ENCODE measurements around the gene LRCH4.

The LRCH4 gene

GRCh38 chr7:100546926-100547800, 38.8 kb downstream of the LRCH4 start:
- Histone ChIP-seq H3K79me2 (ENCODE audit: low read length) (peaks cover 46% of the 10 kb centered on the region), H3K4me3 (ENCODE audit: low read length) (peak overlapping the region; percentile 67; the same call in 1 of the 2 replicates), H3K27ac (ENCODE audit: low read length) (peak overlapping the region; percentile 99), H2AFZ (ENCODE audit: low read depth, low read length) (no peak overlapping the region), H3K9me3 (ENCODE audit: insufficient read depth, low read length) (no peaks in the 10 kb centered on the region), H3K4me1 (ENCODE audit: low read length) (peaks cover 81% of the 10 kb centered on the region), H3K36me3 (replicated peaks; ENCODE audit: low read depth, low read length) (peaks cover 10% of the 10 kb centered on the region), H3K4me2 (ENCODE audit: low read length) (peak overlapping the region; percentile 92), H3K9ac (ENCODE audit: low read length) (peak overlapping the region; percentile 82; the same call in 1 of the 2 replicates), H3K27me3 (ENCODE audit: low read depth, low read length) (no peaks in the 10 kb centered on the region), H4K20me1 (ENCODE audit: insufficient read depth, low read length) (no peaks in the 10 kb centered on the region)
- no peak for TF ChIP-seq EZH2phosphoT487 (IDR thresholded peaks at IDR 0.05; ENCODE audit: low read depth)
- no peak for TF ChIP-seq CTCF (IDR thresholded peaks at IDR 0.05; ENCODE audit: low read depth, low read length)

GRCh38 chr7:100546129-100546925, 39.6 kb downstream of the LRCH4 start:
- Histone ChIP-seq H3K4me3 (ENCODE audit: low read length) (peak overlapping the region; percentile 67), H3K4me2 (ENCODE audit: low read length) (peak overlapping the region; percentile 92), H3K27ac (ENCODE audit: low read length) (peak overlapping the region; percentile 99), H3K27me3 (ENCODE audit: low read depth, low read length) (no peaks in the 10 kb centered on the region), H3K36me3 (replicated peaks; ENCODE audit: low read depth, low read length) (peaks cover 10% of the 10 kb centered on the region), H4K20me1 (ENCODE audit: insufficient read depth, low read length) (no peaks in the 10 kb centered on the region), H3K9me3 (ENCODE audit: insufficient read depth, low read length) (no peaks in the 10 kb centered on the region), H2AFZ (ENCODE audit: low read depth, low read length) (no peak overlapping the region), H3K9ac (ENCODE audit: low read length) (peak overlapping the region; percentile 82), H3K4me1 (ENCODE audit: low read length) (peaks cover 89% of the 10 kb centered on the region), H3K79me2 (ENCODE audit: low read length) (peaks cover 54% of the 10 kb centered on the region)
- TF ChIP-seq EZH2phosphoT487 (IDR thresholded peaks at IDR 0.05; ENCODE audit: low read depth) (no peak), CTCF (IDR thresholded peaks at IDR 0.05; ENCODE audit: low read depth, low read length) (no peak)

GRCh38 chr7:100545360-100546128, 40.4 kb downstream of the LRCH4 start:
- Histone ChIP-seq H3K9ac (ENCODE audit: low read length) (peak overlapping the region; percentile 82), H3K79me2 (ENCODE audit: low read length) (peaks cover 62% of the 10 kb centered on the region), H4K20me1 (ENCODE audit: insufficient read depth, low read length) (no peaks in the 10 kb centered on the region), H3K4me3 (ENCODE audit: low read length) (peak overlapping the region; percentile 67), H3K4me2 (ENCODE audit: low read length) (peak overlapping the region; percentile 92), H3K4me1 (ENCODE audit: low read length) (peaks cover 94% of the 10 kb centered on the region), H3K27ac (ENCODE audit: low read length) (peak overlapping the region; percentile 99), H3K36me3 (replicated peaks; ENCODE audit: low read depth, low read length) (peaks cover 12% of the 10 kb centered on the region), H3K27me3 (ENCODE audit: low read depth, low read length) (no peaks in the 10 kb centered on the region), H2AFZ (ENCODE audit: low read depth, low read length) (no peak overlapping the region), H3K9me3 (ENCODE audit: insufficient read depth, low read length) (no peaks in the 10 kb centered on the region)
- TF ChIP-seq CTCF (IDR thresholded peaks at IDR 0.05; ENCODE audit: low read depth, low read length) (peak; percentile 14; the same call in 1 of the 2 replicates), EZH2phosphoT487 (IDR thresholded peaks at IDR 0.05; ENCODE audit: low read depth) (no peak)

All from OCI-LY3 (cell line).